Measurements from ENCODE around the gene DENND1A. TPM values are rescaled to one million over a fixed set of nuclear protein-coding genes. Genes with fewer than 3 reads are reported as not detected.

The DENND1A gene
- total RNA-seq, 1 experiment from 2014 or later, result 23.5 TPM

DNA sequence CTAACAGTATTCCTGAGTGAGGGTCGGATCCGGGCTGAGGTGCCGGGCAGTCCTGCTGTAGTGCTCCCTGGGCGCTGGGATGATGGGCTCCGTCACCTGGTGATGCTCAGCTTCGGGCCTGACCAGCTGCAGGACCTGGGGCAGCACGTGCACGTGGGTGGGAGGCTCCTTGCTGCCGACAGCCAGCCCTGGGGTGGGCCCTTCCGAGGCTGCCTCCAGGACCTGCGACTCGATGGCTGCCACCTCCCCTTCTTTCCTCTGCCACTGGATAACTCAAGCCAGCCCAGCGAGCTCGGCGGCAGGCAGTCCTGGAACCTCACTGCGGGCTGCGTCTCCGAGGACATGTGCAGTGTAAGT lies 558.7 kb downstream of the DENND1A start (continued):
- TF ChIP-seq E2F1 (CRISPR knock-in tag; IDR thresholded peaks at IDR 0.05) (no peak), SMAD3 (CRISPR knock-in tag; IDR thresholded peaks at IDR 0.05; ENCODE audit: borderline replicate concordance) (no peak), E2F4 (CRISPR knock-in tag; IDR thresholded peaks at IDR 0.05; ENCODE audit: borderline replicate concordance, low read depth) (no peak), MLX (CRISPR knock-in tag; IDR thresholded peaks at IDR 0.05) (no peak), TP53 (CRISPR knock-in tag; IDR thresholded peaks at IDR 0.05) (no peak), ERG (CRISPR knock-in tag; IDR thresholded peaks at IDR 0.05) (no peak)
- TF ChIP-seq, protein P1, sequence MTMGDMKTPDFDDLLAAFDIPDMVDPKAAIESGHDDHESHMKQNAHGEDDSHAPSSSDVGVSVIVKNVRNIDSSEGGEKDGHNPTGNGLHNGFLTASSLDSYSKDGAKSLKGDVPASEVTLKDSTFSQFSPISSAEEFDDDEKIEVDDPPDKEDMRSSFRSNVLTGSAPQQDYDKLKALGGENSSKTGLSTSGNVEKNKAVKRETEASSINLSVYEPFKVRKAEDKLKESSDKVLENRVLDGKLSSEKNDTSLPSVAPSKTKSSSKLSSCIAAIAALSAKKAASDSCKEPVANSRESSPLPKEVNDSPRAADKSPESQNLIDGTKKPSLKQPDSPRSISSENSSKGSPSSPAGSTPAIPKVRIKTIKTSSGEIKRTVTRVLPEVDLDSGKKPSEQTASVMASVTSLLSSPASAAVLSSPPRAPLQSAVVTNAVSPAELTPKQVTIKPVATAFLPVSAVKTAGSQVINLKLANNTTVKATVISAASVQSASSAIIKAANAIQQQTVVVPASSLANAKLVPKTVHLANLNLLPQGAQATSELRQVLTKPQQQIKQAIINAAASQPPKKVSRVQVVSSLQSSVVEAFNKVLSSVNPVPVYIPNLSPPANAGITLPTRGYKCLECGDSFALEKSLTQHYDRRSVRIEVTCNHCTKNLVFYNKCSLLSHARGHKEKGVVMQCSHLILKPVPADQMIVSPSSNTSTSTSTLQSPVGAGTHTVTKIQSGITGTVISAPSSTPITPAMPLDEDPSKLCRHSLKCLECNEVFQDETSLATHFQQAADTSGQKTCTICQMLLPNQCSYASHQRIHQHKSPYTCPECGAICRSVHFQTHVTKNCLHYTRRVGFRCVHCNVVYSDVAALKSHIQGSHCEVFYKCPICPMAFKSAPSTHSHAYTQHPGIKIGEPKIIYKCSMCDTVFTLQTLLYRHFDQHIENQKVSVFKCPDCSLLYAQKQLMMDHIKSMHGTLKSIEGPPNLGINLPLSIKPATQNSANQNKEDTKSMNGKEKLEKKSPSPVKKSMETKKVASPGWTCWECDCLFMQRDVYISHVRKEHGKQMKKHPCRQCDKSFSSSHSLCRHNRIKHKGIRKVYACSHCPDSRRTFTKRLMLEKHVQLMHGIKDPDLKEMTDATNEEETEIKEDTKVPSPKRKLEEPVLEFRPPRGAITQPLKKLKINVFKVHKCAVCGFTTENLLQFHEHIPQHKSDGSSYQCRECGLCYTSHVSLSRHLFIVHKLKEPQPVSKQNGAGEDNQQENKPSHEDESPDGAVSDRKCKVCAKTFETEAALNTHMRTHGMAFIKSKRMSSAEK (CRISPR knock-in tag; IDR thresholded peaks at IDR 0.05; ENCODE audit: borderline replicate concordance), result no peak
- TF ChIP-seq, protein P2, sequence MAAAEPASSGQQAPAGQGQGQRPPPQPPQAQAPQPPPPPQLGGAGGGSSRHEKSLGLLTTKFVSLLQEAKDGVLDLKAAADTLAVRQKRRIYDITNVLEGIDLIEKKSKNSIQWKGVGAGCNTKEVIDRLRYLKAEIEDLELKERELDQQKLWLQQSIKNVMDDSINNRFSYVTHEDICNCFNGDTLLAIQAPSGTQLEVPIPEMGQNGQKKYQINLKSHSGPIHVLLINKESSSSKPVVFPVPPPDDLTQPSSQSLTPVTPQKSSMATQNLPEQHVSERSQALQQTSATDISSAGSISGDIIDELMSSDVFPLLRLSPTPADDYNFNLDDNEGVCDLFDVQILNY (CRISPR knock-in tag; IDR thresholded peaks at IDR 0.05), result no peak

GRCh38 chr9:123370526-123371227 lies 559.2 kb downstream of the DENND1A start:
- no peak for ATAC-seq
- H3K36me3 Mint-ChIP-seq, result no peaks in the 10 kb centered on the region
- H3K4me3 Mint-ChIP-seq, result no peak overlapping the region
- peaks cover 15% of the 10 kb centered on the region for H3K4me1 Mint-ChIP-seq
- peaks cover 60% of the 10 kb centered on the region for H3K27me3 Mint-ChIP-seq (ENCODE audit: low read depth)
- no peaks in the 10 kb centered on the region for H3K9me3 Mint-ChIP-seq
- DNase-seq (ENCODE audit: low spot score), result no peak
- H3K27ac Mint-ChIP-seq, result no peak overlapping the region
- ChIA-PET CTCF (interaction anchor here (0.6 to 1.2 kb wide), 4 partner anchors 12 to 15 kb away, joined by 3 to 4 read pairs (median 3); no protein-coding TSS in a partner anchor), POLR2A (no interaction called here)
- no peak for TF ChIP-seq ZNF263 (CRISPR knock-in tag; IDR thresholded peaks at IDR 0.05; ENCODE audit: low read depth)
- no peak for TF ChIP-seq ZNF138 (CRISPR knock-in tag; conservative IDR thresholded peaks at IDR 0.05)
- TF ChIP-seq GRHL2 (CRISPR knock-in tag; IDR thresholded peaks at IDR 0.05; ENCODE audit: insufficient replicate concordance, severe bottlenecking), result no peak
- TF ChIP-seq JAZF1 (CRISPR knock-in tag; IDR thresholded peaks at IDR 0.05), result no peak
- TF ChIP-seq NR3C1 (CRISPR knock-in tag; conservative IDR thresholded peaks at IDR 0.05; ENCODE audit: low read depth), result no peak
- TF ChIP-seq NR1H2 (CRISPR knock-in tag; IDR thresholded peaks at IDR 0.05), result no peak
- no peak for TF ChIP-seq HMGXB4 (CRISPR knock-in tag; IDR thresholded peaks at IDR 0.05)
- TF ChIP-seq RORB (CRISPR knock-in tag; IDR thresholded peaks at IDR 0.05), result no peak
- no peak for TF ChIP-seq ZNF425 (CRISPR knock-in tag; conservative IDR thresholded peaks at IDR 0.05)
- TF ChIP-seq AR (CRISPR knock-in tag; IDR thresholded peaks at IDR 0.05), result no peak
